Activated gamma-delta T cell treated with anti-CD3 and anti-CD28 coated beads, Interleukin-2, amount 50 U/mL, for 16 hours (primary cell): Measurements from ENCODE around the gene TUB.

Experiments used
- DNase-seq: peaks from one replicate; pipeline ENCODE4 v3.0.0-alpha.2; 2020; ENCODE audit warnings: low read depth

The TUB gene

DNA sequence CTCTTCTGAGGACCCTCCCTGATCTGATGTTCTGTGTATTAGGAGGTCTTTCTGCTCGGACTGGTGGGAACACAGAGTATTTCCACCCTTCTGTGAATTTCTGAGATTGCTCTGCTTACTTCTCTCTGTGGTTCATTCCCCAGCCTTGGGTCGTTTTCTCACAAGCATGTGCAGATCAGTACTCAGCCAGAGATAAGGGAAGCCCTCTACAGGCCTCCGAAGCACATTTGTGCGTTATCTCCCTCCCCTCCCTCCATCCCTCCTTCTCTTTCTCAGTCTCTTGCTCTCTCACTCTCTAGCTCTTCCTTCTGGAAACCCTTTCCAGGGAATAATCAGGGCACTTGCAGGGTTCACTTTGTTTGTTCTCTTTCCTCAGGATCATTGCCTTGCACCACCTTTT lies 35.2 kb upstream of the TUB start:
- DNase-seq = no peak

DNA sequence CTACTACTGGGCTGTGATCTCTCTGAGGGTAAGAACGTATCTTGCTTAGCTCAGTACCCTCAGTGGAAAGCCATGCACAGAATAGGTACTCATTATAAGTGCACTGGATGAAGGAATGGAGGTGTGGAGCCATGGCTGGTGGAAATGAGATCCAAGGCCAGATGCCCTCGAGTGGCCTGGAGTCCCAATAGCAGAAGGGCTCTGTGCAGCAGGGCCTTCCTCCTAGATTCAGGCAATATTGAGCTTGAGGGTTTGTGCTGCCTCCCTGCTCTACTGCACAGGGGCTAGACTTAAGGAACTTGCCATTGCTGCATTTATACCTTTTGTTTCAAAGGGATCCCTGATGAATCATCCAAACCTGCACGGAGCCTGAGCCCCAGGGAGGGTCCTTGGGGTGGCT lies 33.6 kb upstream of the TUB start:
- DNase-seq = no peak

DNA sequence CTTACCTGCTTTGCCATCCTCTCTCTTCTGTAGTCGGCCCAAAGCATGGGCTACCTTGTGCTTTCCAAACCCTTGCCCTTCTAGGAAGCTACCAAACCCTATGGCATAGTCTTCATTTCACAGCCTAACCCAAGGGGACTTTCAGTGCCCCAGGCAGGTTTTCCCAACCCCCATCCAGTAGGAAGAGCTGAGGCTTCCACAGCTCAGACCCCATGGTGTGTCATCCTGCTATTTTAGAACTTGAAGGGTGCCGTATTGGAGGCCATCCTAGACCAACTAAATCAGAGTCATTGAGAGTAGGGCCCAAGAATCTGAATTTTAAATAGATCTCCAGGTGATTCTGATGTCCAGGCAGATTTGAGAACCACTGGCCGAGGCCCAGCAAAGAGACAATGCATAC lies 31.9 kb upstream of the TUB start:
- DNase-seq = no peak

DNA sequence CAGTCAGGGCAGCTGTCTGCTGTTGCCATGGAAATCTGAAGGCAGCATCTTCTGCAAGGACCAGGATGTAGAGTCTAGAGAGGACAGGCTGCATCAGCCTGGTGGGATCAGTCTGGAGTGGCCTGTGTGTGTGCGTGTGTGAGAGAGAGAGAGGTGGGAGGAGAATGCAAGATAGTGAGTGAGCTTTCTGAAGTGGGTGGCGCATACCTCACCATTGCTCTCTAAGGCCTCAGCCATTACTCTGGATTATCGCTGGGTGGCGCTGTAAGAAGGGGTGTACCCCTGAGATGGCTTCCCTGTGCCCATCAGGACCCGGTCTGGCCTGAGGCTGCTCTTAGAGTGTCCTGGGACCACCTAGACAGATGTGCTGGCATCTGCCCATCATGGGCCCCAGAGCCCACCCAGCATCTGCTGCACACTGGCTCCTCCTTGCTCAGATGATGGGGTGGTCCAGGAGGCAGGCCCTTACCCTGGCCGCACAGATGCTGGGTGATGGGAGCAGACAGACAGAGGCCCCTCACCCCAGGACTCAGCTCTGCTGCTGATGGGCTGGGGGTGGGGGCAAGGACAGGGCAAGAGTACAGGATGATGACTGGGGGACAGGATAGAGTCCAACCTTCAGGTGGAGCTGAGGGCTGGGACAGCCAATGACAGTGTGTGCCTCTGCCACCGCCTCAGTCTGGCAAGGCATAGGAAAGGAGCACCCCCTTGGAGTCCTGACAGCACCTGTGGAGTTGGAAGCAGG lies 25.7 kb upstream of the TUB start:
- DNase-seq = no peak

DNA sequence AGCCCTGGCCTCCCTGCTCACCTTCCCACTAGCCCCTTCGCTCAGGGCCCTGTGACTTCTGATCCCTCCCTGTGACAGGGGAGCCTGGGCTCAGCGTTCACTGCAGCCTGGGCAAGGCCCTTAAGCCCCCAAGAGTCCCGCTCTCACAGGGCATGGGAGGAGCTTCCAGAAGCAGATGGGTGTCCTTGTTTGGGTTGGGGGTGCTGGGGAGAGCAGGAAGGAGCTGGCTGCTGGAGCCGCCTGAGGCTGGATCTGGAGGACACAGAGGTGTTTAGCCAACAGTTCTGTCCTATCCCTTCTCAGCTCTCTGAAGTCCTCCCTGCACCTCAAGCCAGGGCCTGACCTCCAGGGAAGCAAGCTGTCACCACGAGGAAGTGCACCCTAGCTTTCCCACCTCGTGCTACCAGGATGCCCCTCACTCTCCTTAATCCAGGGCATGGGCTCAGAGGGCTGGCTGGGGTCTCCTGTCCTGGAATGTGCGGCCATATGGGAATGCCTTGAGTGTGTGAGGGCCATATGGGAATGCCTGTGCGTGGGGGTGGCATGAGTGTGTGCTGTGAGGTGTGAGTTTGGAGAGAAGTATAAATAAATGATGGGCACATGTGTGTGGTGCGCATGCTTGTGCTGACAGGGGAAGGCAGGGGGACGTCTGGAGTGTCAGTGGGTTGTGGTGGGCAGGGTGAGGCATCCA lies 25.0 kb upstream of the TUB start:
- DNase-seq = no peak

DNA sequence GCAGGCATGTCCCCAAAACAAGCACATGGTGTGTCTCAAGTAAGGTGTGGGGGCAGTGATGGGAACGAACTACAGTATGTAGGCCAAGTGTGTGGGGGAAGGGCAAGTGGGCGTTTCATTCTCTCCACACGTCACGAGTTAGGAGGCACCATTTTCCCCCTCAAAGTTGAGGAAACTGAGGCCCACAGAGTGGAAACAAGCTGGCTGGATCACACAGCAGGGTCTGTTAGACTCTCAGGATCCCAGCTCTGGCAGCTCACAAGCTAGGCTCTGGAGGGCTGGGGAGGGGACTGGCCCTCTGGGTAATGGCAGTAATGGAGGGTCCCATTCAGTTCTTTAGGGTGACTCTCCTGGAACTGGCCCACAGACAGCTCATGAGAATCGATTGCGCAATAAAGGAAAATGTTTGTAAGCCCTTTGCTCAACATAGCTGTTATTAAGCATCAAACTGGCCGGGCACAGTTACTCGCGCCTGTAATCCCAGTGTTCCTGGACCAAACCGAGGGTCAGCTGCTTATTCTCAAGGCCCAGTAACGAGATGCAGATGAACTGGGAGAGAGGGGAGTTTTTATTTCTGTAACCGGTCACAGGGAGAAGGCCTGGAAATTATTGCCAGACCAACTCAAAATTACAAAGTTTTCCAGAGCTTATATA lies 24.1 kb upstream of the TUB start:
- DNase-seq = no peak

DNA sequence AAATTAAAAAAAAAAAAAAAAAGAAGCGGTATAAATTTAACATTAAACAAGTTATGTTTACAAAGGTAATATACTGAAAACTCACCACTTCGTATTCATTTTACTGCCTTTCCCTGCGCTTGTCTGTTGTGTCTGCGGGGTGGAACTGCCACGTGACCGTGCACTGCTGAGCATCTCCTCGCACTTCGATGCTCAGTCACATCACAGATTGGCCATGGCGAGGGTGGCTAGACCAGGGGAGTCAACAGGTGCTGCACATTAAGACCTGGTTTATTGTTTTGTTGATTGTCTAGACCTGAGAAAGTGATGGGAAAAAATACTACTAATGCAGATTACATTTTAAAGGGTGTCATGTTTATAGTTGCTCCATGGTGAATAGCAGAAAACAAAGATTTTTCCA lies 22.8 kb upstream of the TUB start:
- DNase-seq = no peak

DNA sequence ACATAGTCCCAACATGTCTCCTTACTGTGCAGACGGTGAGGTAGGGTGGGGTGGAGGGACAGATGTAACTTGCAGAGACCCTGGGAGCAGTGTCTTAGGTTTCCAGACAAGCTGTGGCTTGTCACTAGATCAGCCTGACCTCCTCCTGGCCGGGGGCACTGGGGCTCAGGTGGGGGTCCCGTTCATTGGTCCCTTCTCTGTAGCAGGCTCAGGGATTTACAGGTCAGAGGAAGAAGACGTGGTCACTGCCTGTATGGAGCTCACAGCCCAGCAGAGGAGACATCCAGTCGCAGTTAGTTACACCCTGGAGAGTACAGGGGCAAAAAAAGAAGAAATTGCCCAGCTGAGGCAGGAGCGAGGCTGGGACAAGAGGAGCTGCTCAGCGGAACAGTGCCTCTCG lies 22.0 kb upstream of the TUB start:
- no peak for DNase-seq

DNA sequence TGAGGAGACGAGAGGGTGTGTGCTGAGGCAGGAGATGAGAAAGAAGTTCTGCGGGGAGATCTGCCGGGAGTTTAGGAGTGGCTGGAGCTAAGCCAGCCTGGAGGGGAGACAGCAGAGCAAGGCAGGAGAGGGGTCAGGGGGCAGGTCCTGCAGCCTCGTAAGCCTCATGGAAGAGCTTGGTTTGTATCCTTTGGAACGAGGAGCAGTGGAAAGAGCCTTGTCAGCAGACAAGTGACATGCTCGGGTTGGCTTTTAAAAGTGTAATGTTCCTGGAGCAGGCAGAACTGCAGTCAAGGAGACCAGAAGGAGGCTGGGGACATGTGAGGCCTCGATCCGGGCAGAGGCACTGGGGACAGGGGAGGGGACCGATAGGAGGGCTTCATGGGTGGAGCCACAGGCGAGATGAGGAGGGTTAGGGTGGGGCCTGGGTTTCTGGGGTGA lies 21.4 kb upstream of the TUB start:
- DNase-seq = no peak

DNA sequence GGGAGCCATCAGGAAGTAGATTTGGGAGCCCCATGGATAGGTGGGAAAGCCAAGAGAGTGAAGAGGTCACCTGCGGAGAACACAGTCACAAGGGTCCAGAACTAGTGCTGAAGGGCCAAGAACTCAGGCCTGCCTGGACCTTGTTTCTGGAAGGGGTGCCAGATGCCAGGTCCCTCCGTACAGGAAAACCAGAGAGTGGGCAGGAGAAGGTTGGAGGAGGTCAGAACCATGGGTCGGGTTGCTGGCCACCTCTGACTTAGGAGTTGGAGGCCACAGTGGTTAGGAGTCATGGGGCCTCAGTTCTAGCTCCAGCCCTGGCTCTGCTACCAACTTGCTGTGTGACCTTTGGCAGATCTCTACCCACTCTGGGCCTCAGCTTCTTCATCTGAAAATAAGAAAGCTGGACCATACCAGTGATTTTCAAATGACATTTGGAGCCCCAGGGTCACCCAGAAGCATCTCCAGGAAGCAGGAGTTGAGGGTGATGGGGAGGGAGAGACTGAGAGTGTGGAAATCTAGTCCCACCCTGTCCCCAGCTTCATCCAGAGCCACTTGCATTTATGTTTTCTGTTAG lies 20.8 kb upstream of the TUB start:
- no peak for DNase-seq

DNA sequence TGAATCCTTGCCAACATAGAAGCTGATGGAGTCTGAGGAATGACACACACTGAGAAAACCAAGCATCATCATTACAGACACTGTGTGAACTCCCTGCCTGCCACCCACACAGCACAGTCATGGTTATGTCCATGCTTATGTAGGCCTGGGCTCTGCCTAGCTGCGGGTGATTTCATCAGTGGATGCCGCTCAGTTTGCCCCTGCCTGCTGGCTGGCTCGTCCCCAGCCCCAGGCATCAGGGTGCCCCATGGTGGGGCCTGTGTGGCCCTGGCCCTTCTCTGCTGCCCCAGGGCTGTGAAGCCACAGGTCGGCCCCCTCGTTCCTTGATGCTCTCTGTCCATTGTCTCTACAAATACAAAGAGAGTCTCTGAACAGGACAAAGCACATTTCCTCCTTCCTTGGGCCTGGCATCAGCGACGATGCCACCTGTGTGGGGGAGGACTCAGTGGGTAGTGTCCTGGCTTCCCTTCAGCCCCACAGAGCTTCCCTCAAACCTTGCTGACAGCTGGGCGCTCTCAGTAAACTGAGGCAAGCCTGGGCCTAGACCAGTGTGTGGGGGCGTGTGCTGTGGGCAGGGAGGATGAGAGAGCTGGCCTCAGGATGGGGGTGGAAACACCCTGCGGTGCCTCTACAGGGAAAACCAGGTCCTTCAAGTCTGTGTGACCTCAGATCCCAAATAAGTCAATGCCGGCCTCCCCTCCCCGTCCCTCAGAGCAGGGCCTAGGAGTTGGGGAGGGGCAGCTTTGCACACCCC lies 20.0 kb upstream of the TUB start:
- no peak for DNase-seq

DNA sequence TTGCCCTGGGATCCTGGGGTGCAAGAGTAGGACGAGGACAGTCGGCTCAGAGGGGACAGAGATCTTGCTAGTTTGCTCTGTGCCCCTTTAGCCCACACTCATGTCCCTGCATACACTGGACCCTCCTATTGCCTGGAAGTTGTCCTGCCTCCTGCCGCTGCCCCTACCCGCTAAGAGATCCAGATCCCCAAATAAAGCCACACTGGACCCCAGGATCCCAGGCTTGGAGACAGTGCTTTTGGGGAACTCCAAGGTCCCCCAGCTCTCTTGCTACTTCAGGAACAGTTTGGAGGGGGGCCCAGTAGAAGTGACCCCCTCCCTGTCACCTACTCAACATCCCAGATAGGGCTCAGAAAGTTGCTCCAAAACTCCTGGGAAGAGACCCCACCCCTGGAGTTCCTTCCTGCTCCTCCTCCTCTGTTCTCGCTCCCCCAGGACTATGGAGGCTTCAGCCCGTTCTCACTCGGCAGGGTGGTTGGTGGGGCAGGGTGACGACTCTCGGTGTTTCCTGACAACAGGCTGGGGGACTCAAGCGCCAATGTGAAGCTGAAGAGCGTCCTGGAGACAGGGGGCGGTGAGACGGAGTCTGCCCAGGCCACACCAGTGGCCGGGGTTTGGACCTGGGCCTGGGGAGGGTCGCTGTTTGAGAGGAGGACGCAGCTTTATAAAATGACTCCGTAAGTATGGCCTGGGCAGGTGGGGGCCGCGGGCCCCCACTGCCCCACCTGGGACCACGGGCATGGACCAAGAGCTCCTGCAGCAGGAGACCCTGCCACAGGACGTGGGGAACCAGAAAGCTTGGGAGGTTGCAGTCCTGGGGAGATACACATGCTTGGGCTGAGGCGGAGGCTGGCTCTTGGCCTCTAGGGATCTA lies 19.2 kb upstream of the TUB start:
- no peak for DNase-seq

DNA sequence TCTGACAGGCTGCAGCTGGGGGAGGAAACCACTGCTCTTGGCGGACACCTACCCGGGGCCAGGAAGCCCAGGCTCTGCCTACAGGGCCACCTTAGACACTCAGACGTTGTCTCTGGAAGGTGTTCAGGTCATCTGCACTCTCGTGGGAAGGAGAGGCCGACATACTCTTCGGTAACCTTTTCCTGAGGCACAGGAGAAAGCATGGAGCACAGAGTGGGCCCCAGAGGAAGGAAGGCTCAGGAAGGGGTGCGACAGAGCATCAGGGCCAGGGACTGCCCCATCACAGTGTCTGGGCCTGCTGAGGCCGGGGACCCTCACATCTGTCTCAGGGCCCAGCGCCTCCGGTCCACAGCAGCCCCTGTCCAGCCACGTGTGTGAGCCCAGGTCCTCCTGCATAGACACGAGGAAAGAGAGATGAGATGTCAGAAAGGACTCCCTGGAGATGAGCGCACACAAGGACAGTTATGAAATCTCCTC lies 18.2 kb upstream of the TUB start:
- no peak for DNase-seq

DNA sequence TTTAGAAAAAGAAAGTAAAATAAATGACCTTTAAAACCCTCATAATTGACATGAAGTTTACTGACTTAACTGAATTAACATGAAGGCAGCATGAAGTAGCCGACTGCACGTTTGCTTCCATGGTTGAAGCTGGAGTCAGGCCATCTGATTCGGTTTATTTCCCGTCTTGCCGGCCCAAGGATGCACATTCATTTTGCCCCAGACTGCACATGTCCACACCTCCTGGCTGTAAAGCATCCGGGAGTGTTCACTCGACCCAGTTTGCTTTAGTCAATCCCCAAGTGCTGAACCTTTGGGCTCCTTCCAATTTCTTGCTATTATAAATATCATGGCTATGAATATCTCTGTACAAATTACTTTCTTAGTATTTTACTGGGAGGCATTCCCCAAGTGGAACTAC lies 17.7 kb upstream of the TUB start:
- no peak for DNase-seq

DNA sequence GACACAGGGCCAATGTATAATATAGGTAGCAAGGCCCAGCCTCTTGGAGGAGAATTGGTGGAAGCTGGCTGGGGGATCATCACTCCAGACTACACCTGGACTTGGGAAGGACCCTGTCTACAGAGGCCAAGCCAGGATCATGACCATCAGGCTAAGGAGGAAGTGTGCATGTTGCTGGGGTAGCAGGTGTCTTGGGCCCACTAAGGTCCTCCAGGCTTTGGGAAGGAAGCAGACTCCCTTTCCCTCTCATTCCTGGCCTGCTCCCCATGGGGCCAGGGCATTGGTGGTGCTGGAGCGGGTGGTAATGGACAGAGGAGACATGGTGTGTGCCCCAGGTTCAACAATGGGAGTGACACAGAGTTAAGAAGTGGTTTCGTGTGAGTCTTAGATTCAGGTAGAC lies 16.0 kb upstream of the TUB start:
- DNase-seq = no peak

DNA sequence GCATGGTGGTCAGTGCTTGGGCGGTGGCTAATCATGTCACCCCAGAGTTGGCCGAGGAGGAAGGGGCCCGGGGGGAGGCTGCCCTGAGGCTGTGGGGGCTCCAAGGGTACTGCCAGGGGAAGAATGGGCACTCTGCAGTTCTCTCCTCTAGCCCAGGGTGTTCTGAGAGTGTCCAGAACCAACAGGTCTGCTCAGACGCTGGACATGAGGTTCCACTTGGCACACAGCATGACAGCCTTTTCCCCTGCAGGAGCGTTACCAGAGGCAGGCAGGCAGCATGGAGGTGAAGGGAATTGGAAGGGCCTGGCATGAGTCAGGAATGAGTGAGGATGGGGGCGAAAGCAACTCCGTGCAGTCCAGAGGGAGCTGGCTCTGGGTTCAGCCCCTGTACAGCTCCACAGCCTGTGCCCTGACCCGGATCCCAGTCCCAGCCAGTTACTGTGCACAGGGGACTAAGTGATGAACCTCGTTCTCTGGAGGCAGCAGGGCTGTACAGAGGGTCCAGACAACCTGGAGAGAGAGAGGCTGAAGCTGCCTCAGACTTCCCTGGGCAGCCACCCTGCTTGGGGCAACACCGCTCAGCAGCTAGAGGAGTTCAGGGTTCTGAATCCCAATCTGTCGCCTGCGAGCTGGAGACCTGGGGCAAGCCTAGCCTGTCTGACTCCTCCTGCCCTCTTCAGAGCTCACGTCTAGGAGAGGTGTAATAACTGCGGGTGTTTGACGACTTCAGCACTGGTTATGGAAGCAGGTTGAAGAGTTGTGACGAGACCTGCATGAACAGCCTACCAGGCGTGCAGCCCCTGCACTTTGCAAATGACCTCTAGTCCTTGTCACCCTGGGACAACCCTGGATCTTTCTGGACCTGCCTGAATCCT lies 14.7 kb upstream of the TUB start:
- DNase-seq = no peak

DNA sequence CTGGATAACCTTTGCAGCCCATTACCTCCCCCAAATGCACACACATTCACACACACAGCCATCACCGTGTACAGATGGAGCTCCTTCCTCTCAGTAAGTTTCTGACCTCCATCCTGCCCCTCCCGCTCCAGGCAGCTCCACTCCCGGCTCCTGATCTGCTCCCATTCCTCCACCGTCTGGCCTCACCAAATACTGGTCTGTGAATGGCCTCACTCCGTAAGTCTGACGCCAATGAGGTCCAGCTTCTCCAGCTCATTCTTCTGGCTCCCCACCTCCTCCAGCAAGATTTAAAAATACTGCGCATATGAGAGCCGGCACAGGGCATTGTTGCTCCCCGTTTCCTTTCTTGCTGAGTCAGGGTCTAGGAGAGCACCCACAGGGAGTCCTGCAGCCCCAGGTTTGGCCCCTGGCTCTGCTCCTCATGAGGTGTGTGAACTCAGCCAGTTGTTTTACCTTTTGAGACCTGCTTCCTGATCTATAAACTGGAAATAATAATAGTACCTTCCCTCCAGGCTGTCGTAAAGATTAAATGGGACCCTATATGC lies 14.0 kb upstream of the TUB start:
- DNase-seq = no peak

DNA sequence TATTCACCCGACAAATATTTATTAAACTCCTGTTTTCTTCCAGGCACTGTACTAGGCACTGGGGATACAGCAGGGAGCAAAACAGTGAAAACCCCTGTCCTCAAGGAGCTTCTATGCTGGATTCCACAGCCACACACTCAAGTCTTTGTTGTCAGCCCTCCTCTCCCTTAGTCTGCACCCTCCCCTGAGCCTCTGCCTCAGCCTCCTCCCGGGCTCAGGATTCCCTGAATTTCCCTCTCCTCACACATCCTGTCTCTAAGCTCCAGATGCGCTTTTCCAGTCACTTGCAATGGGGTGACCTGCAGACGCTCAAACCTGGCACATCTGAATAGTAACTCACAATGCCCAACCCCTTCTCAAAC lies 13.5 kb upstream of the TUB start:
- no peak for DNase-seq

DNA sequence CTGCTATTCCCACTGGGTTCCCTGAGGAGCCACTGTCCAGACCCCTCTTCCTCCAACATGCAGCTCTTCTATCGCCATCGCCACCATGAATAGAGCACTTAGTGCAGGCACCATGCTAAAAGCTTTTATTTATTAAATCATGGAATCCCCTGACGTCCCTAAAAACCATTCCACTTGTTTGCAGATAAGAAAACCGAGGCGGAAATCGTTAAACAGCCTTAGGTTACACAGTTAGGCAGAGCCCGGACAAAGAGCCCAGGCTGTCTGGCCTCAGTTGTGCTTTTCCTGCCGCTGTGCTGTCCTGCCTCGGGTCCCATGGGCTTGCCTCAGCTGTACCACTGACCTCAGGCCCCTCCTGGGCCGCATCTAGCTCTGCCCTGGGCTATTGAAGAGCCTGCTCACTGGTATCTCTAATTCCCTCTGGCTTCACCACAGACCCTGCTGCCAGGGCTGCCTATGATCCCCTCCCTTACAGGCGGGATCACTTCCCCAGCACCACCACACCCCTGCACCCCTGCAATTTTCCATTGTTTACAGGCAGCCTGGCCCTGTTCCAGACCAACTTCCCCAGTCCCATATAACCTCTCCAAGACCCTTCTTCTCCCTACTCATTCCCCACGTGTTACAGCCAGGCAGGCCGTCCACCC lies 13.0 kb upstream of the TUB start:
- no peak for DNase-seq
